Kidney (tissue), 14 donors: Measurements from ENCODE around the gene MAGEB1. TPM values are rescaled to one million over a fixed set of nuclear protein-coding genes. Genes with fewer than 3 reads are reported as not detected.

Source experiments
- DNase-seq, 5 donors: peaks; one replicate each; pipeline ENCODE4 v3.0.0-alpha.2; 2013 to 2020
- FAIRE-seq: peaks from 2 replicates; lab custom pipeline; 2012; peaks lifted over from hg19 to GRCh38; lab: Jason Lieb, UNC
- H3K27ac ChIP-seq, 2 donors: one replicate each; pipeline ENCODE4 v1.7.0; 2013; ENCODE audit warnings: low read depth in 2 of 2, low read length in 2 of 2, inconsistent platforms in 1 of 2
- H3K27me3 ChIP-seq: one replicate; pipeline ENCODE4 v1.7.1; 2013; ENCODE audit warnings: low read length, inconsistent platforms; ENCODE audit not compliant: control insufficient read depth, insufficient read depth
- H3K36me3 ChIP-seq, 3 donors: one replicate each; pipeline versions ENCODE4 v1.7.0 to v1.7.1; 2013; ENCODE audit warnings: low read length in 3 of 3, control low read depth in 1 of 3, inconsistent platforms in 1 of 3; ENCODE audit not compliant: insufficient read depth in 3 of 3, control insufficient read depth in 2 of 3
- H3K4me1 ChIP-seq, 3 donors: one replicate each; pipeline versions ENCODE4 v1.7.0 to v1.7.1; 2013; ENCODE audit warnings: low read length in 3 of 3, inconsistent platforms in 1 of 3, low read depth in 1 of 3; ENCODE audit not compliant: control insufficient read depth in 2 of 3, insufficient read depth in 2 of 3
- H3K4me3 ChIP-seq, 3 donors: one replicate each; pipeline versions ENCODE4 v1.7.0 to v1.8.1; 2013; ENCODE audit warnings: low read length in 3 of 3, control low read depth in 1 of 3, inconsistent platforms in 1 of 3
- H3K9ac ChIP-seq, 3 donors: one replicate each; pipeline versions ENCODE4 v1.7.0 to v1.7.1; 2013; ENCODE audit warnings: low read length in 3 of 3, control low read depth in 1 of 3, inconsistent platforms in 1 of 3
- H3K9me3 ChIP-seq, 3 donors: one replicate each; pipeline versions ENCODE4 v1.7.0 to v1.7.1; 2013; ENCODE audit warnings: low read length in 3 of 3, control low read depth in 1 of 3, inconsistent platforms in 1 of 3; ENCODE audit not compliant: control insufficient read depth in 2 of 3, insufficient read depth in 1 of 3
- CTCF ChIP-seq: IDR thresholded peaks from 3 replicates; pipeline ENCODE4 v1.5.1; 2012; ENCODE audit warnings: mild to moderate bottlenecking, moderate library complexity, borderline replicate concordance; ENCODE audit not compliant: insufficient read depth; ENCODE audit errors: extremely low read depth
- intact Hi-C: fragments of 100-400 bp; cut with DNase I; formaldehyde crosslinking; loops from one replicate; pipeline ENCODE4 v1.11.1; 2022
- polyA plus RNA-seq: library from polyadenylated mRNA; stranded (reverse); fragments of 350-450 nt; fragmentation: Illumina TruSeq; extraction: RNeasy Lipid Tissue Mini Kit (QIAGEN cat#74804); gene quantifications from one replicate; pipeline ENCODE4 v1.2.3, GENCODE V29; 2014; ENCODE audit warnings: low read depth, low replicate concordance; ENCODE audit not compliant: insufficient read depth
- total RNA-seq: library from RNA; stranded (reverse); fragmentation: NEBNext Ultra II Directional; extraction: Animal tissue kit (Norgen Biotek cat#: 25700); gene quantifications from one replicate; pipeline ENCODE4 v1.2.1, GENCODE V29; 2021
- donor health status: control.
- donor health status: control.
- donor health status: control.
- donor health status: control.
- donor health status: control.
- donor health status: DM: yes; HTN: yes; CAD: no.
- donor health status: Normal renal cell carcinoma (clear cell type).

Gene MAGEB1
- total and polyA plus RNA-seq, 2 donors from 2014 or later = not detected

GRCh38 chrX:30282527-30282926 lies 35.6 kb downstream of the MAGEB1 start:
- H3K4me1 ChIP-seq = no peaks in the 10 kb centered on the region
- intact Hi-C loops = no loop called here
- H3K4me3 ChIP-seq = no peak overlapping the region
- no peak for TF ChIP-seq CTCF
- no peaks in the 10 kb centered on the region for H3K27me3 ChIP-seq
- H3K36me3 ChIP-seq = no peaks in the 10 kb centered on the region
- no peaks in the 10 kb centered on the region for H3K9me3 ChIP-seq
- no peak overlapping the region for H3K27ac ChIP-seq
- H3K9ac ChIP-seq = no peak overlapping the region
- FAIRE-seq (no peak), DNase-seq (no peak)

GRCh38 chrX:30283456-30284200 lies 36.7 kb downstream of the MAGEB1 start:
- Histone ChIP-seq H3K27ac (no peak overlapping the region), H3K9me3 (no peaks in the 10 kb centered on the region), H3K36me3 (no peaks in the 10 kb centered on the region), H3K4me3 (no peak overlapping the region), H3K9ac (no peak overlapping the region), H3K4me1 (no peaks in the 10 kb centered on the region), H3K27me3 (no peaks in the 10 kb centered on the region)
- FAIRE-seq (peak; percentile 76), DNase-seq (no peak)
- intact Hi-C loops = no loop called here
- TF ChIP-seq CTCF = no peak

- H3K9me3 ChIP-seq = no peaks in the 10 kb centered on the region
- FAIRE-seq (no peak), DNase-seq (no peak)
- no peaks in the 10 kb centered on the region for H3K36me3 ChIP-seq
- no peak for TF ChIP-seq CTCF
- H3K4me3 ChIP-seq = no peak overlapping the region
- intact Hi-C loops = no loop called here
- H3K9ac ChIP-seq = no peak overlapping the region
- no peak overlapping the region for H3K27ac ChIP-seq
- no peaks in the 10 kb centered on the region for H3K4me1 ChIP-seq
- no peaks in the 10 kb centered on the region for H3K27me3 ChIP-seq
Observed at GRCh38 chrX:30296408-30297254, 49.7 kb downstream of the MAGEB1 start.
